T-helper 22 cell (primary cell): Measurements from ENCODE around the gene MALT1.

Experiments
- DNase-seq: peaks from one replicate; pipeline ENCODE4 v3.0.0-alpha.2; 2020; ENCODE audit warnings: low read depth

Gene MALT1

DNA sequence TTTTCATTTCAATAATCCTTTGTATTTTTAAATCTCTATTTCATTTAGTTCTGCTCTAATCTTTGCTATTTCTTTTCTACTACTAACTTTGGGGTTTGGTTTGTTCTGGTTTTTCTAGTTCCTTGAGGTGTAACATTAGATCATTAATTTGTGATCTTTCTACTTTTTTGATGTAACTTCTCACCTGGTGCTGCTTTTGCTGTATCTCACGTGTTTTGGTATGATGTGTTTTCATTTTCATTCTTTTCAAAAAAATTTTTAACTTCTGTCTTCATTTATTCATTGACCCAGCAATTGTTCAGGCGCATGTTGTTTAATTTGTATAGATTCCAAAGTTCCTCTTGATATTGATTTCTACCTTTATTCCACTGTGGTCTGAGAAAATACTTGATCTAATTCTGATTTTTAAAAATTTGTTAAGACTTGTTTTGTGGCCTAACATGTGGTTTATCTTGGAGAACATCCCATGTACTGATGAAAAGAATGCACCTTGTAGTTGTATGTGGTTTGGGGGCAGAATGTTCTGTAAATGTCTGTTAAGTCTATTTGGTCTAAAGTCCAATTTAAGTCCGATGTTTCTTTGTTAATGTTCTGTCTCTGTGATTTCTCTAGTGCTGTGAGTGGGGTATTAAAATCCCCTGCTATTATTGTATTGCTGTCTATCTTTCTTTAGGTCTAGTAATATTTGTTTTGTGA, 17.3 kb upstream of the MALT1 start:
- DNase-seq: no peak

DNA sequence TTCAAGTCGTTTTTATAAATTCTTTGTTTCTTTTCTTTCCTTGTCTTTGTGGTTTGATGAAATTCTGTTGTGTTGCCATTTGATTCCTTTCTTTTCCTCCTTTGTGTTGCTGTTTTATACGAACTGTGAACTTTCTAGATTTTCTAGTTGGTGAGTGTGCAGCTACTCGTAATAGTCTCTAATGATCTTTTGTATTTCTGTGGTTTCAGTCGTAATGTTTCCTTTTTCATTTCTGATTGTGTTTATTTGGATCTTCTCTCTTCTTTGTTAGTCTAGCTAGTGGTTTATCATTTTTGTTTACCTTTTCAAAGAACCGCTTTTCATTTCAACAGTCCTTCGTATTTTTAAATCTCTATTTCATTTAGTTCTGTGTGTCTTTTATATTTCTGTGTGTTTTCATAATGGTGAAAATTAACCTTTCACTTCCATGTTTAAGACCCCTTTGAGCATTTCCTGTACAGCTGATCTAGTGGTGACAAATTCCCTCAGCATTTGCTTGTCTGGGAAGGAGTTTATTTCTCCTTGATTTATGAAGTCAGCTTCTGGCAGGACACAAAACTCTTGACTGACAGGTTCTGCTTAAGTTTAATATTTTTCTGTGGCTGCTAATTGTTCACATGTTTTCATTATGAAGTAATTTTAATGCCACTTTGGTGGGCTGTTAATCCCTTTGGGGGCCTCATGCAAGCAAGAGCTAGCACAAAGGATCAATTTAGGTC, 16.2 kb upstream of the MALT1 start:
- no peak for DNase-seq

DNA sequence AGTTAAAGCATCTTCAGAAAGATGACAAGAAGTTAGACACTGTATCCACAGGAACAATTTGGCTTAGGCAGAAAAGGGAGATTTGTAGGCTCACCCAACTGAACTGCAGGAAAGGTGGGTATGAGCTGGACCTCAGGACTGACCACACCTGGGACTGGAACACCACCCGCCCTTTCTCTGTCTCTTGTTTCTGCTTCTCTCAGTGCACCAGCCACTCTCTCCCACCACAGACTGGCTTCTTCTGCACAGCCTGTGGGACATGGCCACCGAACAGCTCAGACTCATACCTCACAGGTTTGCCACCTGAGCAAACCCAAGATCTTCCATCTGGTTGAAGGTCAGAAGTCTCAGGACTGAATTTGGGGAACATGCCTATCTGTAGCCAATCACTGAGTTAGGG, 14.2 kb upstream of the MALT1 start:
- no peak for DNase-seq

DNA sequence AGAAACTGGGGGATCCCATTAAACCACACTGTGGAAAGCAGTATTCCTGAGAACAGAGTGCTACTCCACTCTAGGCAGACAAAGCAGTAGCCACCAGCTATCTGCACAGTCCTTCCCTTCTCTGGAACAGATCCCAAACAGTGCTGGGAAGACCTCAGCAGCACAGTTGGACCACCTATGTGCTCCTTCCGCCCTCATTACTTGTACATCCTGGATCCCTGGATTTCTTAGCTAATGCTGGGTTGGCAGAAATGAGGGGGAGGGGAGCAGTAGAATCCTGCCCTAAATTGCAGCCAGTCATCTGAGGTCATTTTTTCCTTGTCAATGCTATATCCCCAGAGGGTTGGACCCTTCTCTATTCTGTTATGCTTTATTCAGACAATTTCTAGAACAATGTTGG, 13.8 kb upstream of the MALT1 start:
- no peak for DNase-seq

DNA sequence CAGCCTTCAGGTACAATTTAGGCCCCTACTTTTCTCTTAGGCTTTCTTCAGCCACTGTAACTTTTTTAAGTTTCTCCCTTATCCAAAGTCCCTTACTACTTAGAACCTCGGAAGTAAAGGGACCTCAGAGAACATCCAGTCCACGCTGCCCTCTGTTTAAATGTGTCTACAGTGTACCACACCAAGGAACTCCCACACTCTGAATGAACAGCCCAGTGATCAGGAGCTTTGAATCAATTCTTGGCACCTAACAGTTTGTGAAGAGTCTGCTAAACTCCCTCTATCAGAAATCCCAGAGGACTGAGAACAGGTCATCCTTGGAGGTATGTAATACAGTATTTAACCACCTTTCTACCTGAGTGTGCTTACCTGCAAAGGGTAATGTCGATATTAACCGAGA, 11.6 kb upstream of the MALT1 start:
- DNase-seq: no peak

DNA sequence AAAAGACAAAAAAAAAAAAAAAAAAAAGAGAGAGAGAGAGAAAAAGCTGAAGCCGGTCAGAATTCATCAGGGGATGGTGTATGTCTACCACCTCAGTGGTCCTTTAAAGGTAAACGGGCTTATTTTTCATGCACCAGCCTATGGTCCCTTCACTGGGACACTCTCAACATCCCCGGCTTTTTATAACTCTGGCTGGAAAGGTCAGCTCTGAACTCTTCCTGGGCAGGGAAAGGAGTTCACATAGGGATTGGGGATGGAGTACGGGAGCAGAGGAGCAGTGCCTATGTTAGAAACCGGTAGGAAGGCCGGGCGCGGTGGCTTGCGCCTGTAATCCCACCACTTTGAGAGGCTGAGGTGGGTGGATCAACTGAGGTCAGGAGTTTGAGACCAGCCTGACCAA, 10.3 kb upstream of the MALT1 start:
- DNase-seq: no peak

DNA sequence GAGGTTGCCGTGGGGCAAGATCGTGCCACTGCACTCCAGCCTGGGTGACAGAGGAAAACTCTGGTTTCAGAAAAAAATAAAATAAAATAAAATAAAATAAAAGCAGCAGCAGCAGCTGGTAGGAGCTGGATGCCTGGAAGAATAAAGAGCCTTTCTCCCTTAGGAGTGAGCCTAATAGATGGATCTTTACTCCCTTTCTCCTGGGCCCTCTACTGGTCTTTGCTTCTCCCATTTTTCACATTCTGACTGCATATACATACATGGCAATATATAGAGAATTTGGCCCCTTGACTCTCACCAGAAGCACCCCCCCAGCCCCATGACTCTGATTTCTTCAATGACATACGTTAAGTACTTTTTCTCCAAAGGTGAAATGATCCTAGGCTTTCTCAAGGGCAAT, 9.8 kb upstream of the MALT1 start:
- DNase-seq: no peak

DNA sequence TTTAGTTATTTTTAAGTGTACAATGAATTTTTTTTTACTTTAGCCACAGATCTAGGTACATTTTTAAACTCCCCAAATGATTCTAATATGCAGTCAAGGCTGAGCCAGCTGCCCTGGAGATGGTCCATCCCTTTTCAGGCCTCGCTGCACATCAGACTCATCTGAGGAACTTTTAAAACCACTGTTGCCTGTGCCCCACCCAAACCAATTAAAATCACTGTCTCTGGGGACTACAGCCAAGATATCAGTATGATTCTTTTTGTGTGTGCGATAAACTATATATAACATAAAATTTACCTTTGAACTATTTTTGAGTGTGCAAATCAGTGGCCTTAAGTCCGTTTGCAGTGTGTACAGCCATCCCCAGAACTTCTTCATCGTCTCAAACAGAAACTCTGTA, 9.1 kb upstream of the MALT1 start:
- DNase-seq: no peak

DNA sequence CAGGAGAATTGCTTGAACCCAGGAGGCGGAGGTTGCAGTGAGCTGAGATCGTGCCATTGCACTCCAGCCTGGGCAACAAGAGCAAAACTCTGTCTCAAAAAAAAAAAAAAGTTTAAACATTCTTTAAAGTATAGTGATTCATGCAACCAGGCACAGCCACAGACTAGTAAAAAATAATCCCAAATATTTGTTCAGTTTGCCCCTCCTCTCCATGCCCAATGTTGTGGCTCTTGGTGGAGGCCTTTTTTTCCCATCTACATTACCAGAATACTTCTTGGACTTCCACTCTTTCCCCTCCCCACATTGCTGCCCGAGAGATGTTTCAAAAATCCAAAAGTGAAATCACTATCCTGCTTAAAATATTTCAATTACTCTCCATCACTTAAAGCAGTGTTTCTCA, 5.1 kb upstream of the MALT1 start:
- DNase-seq: no peak

DNA sequence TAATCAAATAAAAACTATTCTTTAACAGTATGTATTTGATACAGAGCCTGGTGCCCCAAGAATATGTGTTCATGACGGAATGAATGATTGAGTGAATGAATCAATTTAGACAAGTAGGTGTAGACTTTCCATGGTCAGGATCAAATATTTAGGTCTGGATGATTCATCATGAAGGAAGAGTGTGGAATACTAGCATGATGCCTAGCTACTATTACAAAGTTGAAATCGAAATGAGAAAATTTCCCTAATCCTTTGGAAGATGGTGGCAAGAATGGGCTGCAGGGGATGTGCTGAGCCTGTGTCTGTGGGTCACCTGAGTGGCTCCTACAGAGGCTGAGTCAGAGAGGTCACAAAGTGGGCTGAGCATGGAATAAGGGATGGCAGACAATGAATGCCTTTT, 3.1 kb upstream of the MALT1 start:
- DNase-seq: no peak

DNA sequence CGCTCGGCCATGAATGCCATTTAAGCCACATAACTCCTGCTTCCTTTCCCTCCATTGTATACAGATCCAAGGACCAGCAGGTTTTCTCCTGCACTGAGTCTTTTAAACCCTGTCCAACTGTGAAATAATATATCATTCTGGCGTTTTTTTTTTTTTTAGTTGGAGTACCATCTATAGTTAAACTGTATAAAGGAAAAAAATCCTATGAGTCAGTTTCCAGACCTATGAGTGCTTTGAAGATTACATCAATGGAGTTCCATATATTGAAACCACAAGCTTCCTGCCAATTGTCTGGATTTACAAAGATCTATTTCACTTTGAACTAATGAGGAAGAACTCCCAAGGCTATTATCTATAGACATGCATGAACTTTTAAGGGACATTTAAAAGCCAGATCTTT, 2.4 kb upstream of the MALT1 start:
- DNase-seq: no peak

DNA sequence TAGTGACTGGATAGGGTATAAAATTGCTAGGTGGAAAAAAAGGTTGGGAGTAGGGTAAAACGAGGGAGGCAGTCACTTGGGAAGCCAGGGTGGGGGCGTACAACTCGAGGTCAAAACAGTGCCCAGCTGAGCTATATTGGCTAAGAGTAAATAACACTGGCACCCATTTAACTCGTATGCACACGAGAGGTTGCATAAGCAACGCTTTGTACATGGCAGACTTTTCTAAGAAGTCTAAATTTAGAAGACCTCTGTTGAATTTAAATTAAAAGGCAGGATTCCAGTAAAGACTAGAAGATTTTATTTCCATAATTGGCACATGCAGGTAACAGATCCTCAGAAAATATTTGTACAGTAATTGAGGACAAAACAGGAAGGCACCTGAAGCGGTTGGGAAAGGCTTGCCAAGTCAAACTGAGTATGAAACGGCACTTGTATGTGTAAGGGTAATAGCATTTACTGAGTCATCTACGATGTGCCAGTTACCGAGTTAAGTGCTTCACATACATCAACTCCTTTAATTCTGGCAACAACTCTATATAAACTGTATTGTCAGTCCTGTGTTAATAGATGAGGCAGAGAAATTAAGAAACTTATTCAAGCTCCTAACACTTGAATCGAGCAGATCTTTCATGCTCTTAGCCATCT, 1.4 kb upstream of the MALT1 start:
- DNase-seq: no peak

DNA sequence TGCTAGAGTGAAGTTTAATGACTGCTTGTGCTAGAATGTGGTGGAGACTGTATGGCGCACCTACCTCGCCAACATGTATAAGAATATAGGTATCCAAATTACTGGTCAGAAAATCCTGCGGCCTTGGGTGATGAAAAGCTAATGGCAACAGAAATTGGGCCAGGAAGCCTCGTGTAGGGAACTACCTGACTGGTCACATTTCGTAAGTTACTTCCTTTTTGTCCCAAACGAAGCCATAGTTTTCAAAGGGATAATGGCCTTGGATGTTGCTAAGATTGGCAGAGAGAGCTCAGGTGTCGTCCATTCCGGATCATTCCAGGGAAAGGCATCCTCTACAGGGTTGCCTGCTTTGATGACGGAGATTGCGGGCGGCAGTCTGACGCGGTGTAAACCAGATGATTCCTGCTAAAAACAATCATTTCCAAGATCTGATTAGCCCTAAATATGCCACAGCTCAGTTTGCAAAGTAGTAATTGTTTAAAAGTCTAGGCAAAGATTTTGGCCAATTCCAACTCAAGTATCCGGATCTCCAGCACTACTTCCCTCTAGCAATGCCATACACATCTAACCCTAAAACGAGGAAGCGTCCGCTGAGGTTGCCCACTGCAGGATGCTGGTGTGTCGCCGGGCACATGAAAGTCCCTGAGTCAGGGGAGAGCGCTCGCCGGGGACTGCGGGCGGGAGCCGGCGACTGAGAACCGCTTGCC, 708 bp upstream of the MALT1 start:
- no peak for DNase-seq

DNA sequence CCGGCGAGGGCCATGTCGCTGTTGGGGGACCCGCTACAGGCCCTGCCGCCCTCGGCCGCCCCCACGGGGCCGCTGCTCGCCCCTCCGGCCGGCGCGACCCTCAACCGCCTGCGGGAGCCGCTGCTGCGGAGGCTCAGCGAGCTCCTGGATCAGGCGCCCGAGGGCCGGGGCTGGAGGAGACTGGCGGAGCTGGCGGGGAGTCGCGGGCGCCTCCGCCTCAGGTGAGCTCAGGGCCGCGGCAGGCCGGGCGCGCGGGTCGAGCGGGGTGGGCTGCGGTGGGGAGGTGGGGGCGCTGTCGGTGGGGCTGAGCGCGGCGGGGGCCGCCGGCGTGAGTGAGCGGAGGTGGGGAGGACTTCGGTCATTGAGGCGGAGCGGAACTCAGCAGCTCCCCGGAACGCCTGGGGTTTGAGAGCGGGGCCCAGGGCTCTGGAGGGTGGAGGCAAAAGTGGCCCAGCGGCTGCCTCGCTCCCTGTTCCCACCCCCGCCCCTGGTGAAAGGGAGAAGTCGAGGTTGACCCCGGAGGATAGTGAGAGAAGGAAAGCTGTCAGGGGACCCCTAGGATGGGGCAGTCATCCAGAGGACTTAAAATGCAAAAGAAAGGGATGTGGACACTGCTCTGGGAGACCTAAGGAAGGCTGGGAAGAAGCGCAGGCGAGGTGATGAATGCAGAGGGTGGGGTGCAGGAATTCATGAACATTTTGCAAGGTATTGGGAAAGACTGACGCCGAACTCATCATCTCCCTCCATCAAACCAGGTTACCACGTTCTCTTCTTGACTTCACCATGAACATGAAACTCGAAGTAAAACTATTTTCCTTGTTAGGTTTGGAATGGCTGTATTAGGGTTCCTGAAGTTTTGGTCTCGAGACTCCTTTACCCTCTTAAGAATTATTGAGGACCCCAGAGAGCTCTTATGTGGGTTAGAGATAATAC, 633 bp downstream of the MALT1 start:
- no peak for DNase-seq

DNA sequence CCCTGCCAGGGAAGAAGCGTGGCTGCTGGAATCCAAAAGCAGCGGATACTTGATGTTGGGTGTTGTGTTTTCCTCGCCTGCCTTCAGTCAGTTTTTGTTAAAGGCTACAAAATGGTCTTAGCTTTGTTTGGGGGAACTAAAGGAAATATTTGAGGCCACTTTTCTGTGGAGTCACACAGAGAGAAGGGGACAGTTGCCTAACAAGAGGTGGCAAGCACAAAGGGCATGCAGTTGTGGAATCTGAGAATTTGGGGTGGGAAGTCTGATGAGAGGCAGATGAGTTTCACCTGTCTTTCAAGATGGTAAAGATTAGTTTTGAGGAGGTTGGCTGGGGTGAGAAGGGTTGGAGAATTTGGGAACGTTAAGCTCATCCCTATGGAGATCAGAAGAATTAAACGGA, 2.9 kb downstream of the MALT1 start:
- no peak for DNase-seq

DNA sequence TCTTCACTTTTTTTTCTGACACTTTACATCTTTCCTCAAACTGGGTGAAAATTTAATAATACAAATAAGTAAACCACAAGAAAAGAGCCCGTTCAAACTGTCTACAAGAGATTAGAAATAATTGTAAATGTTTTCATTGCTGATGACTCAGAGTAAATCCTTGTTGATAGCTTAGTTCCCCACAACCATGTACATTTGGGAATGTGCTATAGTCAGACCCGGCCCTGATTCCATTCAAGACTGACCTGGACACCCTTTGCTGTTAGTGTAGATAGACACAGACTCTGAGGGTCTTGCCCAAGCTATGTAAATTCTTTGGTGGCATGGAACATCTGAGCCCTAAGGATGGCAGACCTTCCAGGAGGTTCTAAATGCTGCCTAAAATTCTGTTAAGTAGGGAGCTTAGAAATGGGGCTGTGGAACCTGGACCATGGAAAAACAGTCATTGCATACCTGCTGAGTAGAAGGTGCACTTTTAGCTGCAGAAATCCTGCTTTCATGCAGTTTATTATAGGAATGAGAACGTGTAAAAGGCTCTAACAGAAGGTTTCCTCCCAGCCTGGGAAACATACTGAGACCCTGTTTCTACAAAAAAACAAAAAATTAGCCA, 3.7 kb downstream of the MALT1 start:
- DNase-seq: no peak

DNA sequence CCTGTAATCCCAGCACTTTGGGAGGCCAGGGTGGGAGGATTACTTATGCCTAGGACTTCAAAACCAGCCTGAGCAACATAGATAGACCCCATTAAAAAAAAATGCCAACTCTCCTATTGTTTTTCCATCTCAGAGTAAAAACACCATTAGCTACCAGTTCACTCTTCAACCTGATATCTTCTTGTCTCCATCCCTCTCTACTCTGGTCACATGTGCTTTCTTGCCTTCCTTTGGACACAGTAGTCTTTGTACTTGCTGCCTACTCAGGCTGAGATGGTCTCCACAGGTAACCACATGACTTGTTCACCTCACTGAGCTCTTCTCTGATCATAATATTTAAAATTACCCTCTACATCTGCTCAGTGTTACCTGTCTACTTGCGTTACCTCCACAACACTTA, 5.0 kb downstream of the MALT1 start:
- no peak for DNase-seq

DNA sequence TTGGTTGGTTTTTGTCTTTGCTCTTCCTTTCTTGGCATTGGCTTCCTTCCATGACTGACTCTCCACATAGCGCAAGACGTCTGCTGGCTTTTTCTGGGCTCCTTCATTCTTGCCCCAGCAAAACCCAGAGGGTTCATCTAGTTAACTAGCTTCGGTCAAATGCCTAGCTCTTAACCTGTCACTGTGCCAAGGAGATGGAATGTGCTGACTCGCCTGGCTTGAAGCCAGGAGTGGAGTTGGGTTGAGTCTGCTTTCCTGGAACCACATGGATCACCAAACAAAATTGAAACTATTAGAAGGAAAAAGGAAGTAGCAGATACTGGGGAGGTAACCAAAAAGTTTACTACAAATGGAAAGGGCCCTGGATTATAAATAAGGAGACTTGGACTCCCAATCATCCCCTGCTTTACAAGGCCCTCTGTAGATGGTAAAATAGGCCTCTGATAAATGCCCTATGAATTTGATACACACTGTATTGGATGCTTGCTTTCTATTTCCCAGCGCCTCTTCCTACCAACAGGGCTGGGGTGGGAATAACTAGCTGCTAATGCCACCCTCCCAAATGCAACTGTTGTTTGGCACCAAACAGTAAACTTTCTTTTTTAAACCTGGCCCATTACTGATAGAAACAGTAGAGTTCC, 11.3 kb downstream of the MALT1 start:
- DNase-seq: no peak

DNA sequence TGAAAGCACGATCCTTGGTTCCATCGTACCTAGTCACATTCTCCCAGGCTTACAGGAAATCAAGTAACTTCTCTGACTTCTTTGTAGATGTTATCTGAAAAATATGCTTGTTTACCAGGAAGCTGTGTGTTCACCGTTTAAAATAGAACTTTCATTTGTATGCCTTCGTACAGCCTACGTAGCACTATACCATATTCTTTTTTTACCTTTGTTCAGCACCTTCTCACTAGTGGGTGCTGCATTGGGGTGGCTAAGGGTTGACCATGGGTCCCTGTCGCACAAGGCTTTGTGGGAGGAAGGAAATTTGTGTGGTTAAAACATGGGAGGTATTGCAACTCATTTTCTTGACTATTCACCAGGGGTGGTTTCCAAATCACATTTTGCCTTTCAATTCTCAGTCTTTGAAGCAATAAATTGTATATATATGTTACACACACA, 16.6 kb downstream of the MALT1 start:
- DNase-seq: peak; percentile 69

DNA sequence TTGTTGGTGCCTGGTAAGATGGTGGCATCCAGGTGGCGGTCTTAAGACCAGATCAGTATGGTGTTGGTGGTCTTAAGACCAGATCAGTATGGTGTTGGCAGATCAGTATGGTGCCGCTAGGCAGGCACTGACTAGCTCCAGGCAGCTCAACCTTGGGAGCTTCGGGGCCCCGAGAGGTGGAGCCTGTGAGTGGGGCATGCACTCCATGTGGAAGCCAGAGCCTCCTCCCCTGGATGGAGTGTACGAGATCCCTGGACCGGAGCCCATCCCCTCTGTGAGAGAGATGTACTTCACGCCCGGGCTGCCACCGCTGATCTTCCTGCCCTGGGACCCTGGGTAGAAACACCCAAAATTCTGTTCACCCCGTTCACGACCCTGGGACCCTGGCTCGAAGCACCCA, 19.0 kb downstream of the MALT1 start:
- DNase-seq: no peak

DNA sequence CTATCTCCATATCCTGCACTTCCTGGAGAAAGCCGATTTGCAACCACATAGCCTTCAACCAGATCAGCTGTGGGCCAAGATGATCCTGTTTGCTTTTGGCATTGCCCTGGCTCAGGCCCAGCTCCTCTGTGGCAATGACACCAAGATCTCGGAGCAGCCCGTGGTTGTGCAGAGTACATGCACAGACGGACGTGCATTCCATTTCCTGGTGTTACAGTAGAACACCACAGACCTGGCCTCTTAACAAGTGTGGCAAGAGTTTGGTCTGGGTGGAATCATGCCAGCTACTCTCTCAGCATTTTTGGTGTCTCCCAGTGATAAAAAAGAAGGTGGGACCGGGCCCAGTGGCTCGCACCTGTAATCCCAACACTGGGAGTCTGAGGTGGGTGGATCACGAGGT, 20.0 kb downstream of the MALT1 start:
- DNase-seq: no peak
